GM13977 (cell line): Measurements from ENCODE around the gene FNIP2.

Experiments
- DNase-seq: peaks from one replicate; pipeline ENCODE4 v3.0.0; 2012; ENCODE audit warnings: low spot score
- CTCF ChIP-seq: IDR thresholded peaks from 2 replicates; pipeline ENCODE4 v1.5.1; 2012; ENCODE audit warnings: mild to moderate bottlenecking, control low read depth; ENCODE audit not compliant: insufficient read depth; ENCODE audit errors: extremely low read depth, missing control alignments
- in situ Hi-C: fragments of 300-500 bp; cut with MboI; formaldehyde crosslinking; loops from one replicate; pipeline ENCODE4 v1.12.0; 2022; ENCODE audit warnings: low sequenced_read_pairs, low pct_unique_long_range_greater_than_20kb, mixed read lengths, inconsistent platforms; ENCODE audit not compliant: unreplicated experiment

FNIP2 gene

GRCh38 chr4:158863296-158863695 lies 94.5 kb downstream of the FNIP2 start:
- TF ChIP-seq CTCF, result no peak
- no peak for DNase-seq
- in situ Hi-C loops, result no loop called here

GRCh38 chr4:158865520-158866177 lies 96.8 kb downstream of the FNIP2 start:
- TF ChIP-seq CTCF, result no peak
- in situ Hi-C loops, result no loop called here
- DNase-seq, result peak; percentile 27

- no peak for DNase-seq
- no peak for TF ChIP-seq CTCF
- in situ Hi-C loops, result no loop called here
These were observed 100.2 kb downstream of the FNIP2 start for GRCh38 chr4:158869001-158869400.

- in situ Hi-C loops, result no loop called here
- DNase-seq, result no peak
- no peak for TF ChIP-seq CTCF
These were observed 100.9 kb downstream of the FNIP2 start for GRCh38 chr4:158869761-158870160.

- TF ChIP-seq CTCF, result no peak
- in situ Hi-C loops, result no loop called here
- DNase-seq, result no peak
These were observed 101.4 kb downstream of the FNIP2 start for GRCh38 chr4:158870282-158870625.

GRCh38 chr4:158870626-158871334 lies 102.0 kb downstream of the FNIP2 start:
- in situ Hi-C loops, result no loop called here
- DNase-seq, result no peak
- TF ChIP-seq CTCF, result no peak

GRCh38 chr4:158871335-158871724 lies 102.5 kb downstream of the FNIP2 start:
- in situ Hi-C loops, result no loop called here
- no peak for DNase-seq
- no peak for TF ChIP-seq CTCF
